ENCODE results near the gene CENPL. TPM values are rescaled to one million over a fixed set of nuclear protein-coding genes. Genes with fewer than 3 reads are reported as not detected.

The CENPL gene
- total and polyA plus RNA-seq, 2 of the 8 experiments (the other 6 are each of a cell fraction or from before 2014, with no cell fraction given): 6.6 to 16.0 TPM

GRCh38 chr1:173753830-173754229 is 70.9 kb downstream of the CENPL start (continued):
- no peak for TF ChIP-seq TAF7 (optimal IDR thresholded peaks at IDR 0.05; ENCODE audit: borderline replicate concordance, low read depth, low read length)
- TF ChIP-seq ATF3 (IDR thresholded peaks at IDR 0.05; ENCODE audit: insufficient read depth, low read depth, low read length): no peak
- no peak for TF ChIP-seq KDM1A (IDR thresholded peaks at IDR 0.05; ENCODE audit: borderline replicate concordance, low read length)
- TF ChIP-seq PHF8 (conservative IDR thresholded peaks at IDR 0.05; ENCODE audit: low read depth, low read length): no peak
- no peak for TF ChIP-seq CTBP2 (IDR thresholded peaks at IDR 0.05; ENCODE audit: borderline replicate concordance, insufficient read depth, insufficient read length, low read length)
- TF ChIP-seq SP4 (IDR thresholded peaks at IDR 0.05; ENCODE audit: low read length): no peak
- TF ChIP-seq RNF2 (IDR thresholded peaks at IDR 0.05; ENCODE audit: borderline replicate concordance, low read depth, low read length, missing control alignments, poor library complexity, severe bottlenecking): no peak
- no peak for TF ChIP-seq CEBPB (IDR thresholded peaks at IDR 0.05; ENCODE audit: low read depth, low read length)

Small RNAs within 50 kb of the gene (small RNA-seq; reads per million reads assigned to genes)
- gene RF00019 (ENCODE audit: insufficient read depth): not detected

Other genes with a start within 250 kb of the CENPL start
- not detected in 2 replicates for gene SLC9C2, start 221.8 kb downstream of the CENPL start, total RNA-seq (2021; fragmentation: NEBNext Ultra II Directional; extraction: Animal tissue kit (Norgen Biotek cat#: 25700))
- gene SLC9C2, start 221.8 kb downstream of the CENPL start, polyA plus RNA-seq (2011; rRNA removed): not detected in 2 replicates
- not detected in 2 replicates for gene TEX50, start 189.5 kb downstream of the CENPL start, total RNA-seq (2021; fragmentation: NEBNext Ultra II Directional; extraction: Animal tissue kit (Norgen Biotek cat#: 25700))
- gene TEX50, start 189.5 kb downstream of the CENPL start, polyA plus RNA-seq (2011; rRNA removed): not detected in 2 replicates
- 2.3 and 2.8 TPM in 2 replicates for gene ANKRD45, start 155.0 kb downstream of the CENPL start, total RNA-seq (2021; fragmentation: NEBNext Ultra II Directional; extraction: Animal tissue kit (Norgen Biotek cat#: 25700))
- gene ANKRD45, start 155.0 kb downstream of the CENPL start, polyA plus RNA-seq (2011; rRNA removed): 0.33 and 0.41 TPM in 2 replicates
- gene KLHL20, start 109.9 kb downstream of the CENPL start, total RNA-seq (2021; fragmentation: NEBNext Ultra II Directional; extraction: Animal tissue kit (Norgen Biotek cat#: 25700)): 12.3 and 12.8 TPM in 2 replicates
- gene KLHL20, start 109.9 kb downstream of the CENPL start, polyA plus RNA-seq (2011; rRNA removed): 4.4 and 4.9 TPM in 2 replicates
- gene DARS2, start 210 bp downstream of the CENPL start, total RNA-seq (2021; fragmentation: NEBNext Ultra II Directional; extraction: Animal tissue kit (Norgen Biotek cat#: 25700)): 35.2 and 35.7 TPM in 2 replicates
- 15.8 and 21.0 TPM in 2 replicates for gene DARS2, start 210 bp downstream of the CENPL start, polyA plus RNA-seq (2011; rRNA removed)
- 763 and 799 TPM in 2 replicates for gene GAS5, start 43.1 kb upstream of the CENPL start, total RNA-seq (2021; fragmentation: NEBNext Ultra II Directional; extraction: Animal tissue kit (Norgen Biotek cat#: 25700))
- 716 and 1,238 TPM in 2 replicates for gene GAS5, start 43.1 kb upstream of the CENPL start, polyA plus RNA-seq (2011; rRNA removed)
- gene ZBTB37, start 43.5 kb upstream of the CENPL start, total RNA-seq (2021; fragmentation: NEBNext Ultra II Directional; extraction: Animal tissue kit (Norgen Biotek cat#: 25700)): 11.3 and 12.5 TPM in 2 replicates
- 1.6 and 1.7 TPM in 2 replicates for gene ZBTB37, start 43.5 kb upstream of the CENPL start, polyA plus RNA-seq (2011; rRNA removed)
- gene SERPINC1, start 92.4 kb upstream of the CENPL start, total RNA-seq (2021; fragmentation: NEBNext Ultra II Directional; extraction: Animal tissue kit (Norgen Biotek cat#: 25700)): not detected in 2 replicates
- gene SERPINC1, start 92.4 kb upstream of the CENPL start, polyA plus RNA-seq (2011; rRNA removed): 0.08 TPM in 1 of 2 replicates, not detected in the other
- 29.5 and 32.2 TPM in 2 replicates for gene RC3H1, start 197.5 kb upstream of the CENPL start, total RNA-seq (2021; fragmentation: NEBNext Ultra II Directional; extraction: Animal tissue kit (Norgen Biotek cat#: 25700))
- gene RC3H1, start 197.5 kb upstream of the CENPL start, polyA plus RNA-seq (2011; rRNA removed): 5.1 and 7.4 TPM in 2 replicates